ENCODE measurements around the gene GORASP2. TPM values are rescaled to one million over a fixed set of nuclear protein-coding genes. Genes with fewer than 3 reads are reported as not detected.
A peak's percentile ranks its signal among the peaks of the same experiment; 100 is the strongest.

The GORASP2 gene
- total RNA-seq, 2 experiments from 2014 or later: 87.3 to 95.7 TPM

DNA sequence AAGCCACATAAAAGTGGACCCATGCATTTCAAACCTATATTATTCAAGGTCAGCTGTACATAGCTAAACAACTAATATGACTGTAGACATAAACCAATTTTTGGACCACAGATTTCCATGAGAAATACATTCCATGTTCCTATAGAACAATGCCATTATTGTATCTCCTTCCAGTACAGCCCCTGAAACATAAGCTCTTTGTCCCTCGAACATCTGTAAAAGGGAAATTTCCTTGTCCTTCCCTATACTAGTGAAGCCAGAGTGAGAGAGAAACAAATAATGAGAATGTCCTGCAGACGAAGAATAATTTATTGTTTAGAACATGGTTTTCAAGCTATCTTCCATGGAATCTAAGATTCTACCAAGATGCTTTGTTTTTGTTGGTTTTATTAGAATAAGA is 75.3 kb downstream of the GORASP2 start:
- H3K36me3 Mint-ChIP-seq (ENCODE audit: low read depth): peaks cover 85% of the 10 kb centered on the region
- intact Hi-C loops (cut with DNase I, micrococcal nuclease): no loop called here
- TF ChIP-seq, protein P1, sequence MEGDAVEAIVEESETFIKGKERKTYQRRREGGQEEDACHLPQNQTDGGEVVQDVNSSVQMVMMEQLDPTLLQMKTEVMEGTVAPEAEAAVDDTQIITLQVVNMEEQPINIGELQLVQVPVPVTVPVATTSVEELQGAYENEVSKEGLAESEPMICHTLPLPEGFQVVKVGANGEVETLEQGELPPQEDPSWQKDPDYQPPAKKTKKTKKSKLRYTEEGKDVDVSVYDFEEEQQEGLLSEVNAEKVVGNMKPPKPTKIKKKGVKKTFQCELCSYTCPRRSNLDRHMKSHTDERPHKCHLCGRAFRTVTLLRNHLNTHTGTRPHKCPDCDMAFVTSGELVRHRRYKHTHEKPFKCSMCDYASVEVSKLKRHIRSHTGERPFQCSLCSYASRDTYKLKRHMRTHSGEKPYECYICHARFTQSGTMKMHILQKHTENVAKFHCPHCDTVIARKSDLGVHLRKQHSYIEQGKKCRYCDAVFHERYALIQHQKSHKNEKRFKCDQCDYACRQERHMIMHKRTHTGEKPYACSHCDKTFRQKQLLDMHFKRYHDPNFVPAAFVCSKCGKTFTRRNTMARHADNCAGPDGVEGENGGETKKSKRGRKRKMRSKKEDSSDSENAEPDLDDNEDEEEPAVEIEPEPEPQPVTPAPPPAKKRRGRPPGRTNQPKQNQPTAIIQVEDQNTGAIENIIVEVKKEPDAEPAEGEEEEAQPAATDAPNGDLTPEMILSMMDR (IDR thresholded peaks at IDR 0.05): no peak
- H3K27ac Mint-ChIP-seq: no peak overlapping the region
- ChIA-PET CTCF (no interaction called here), POLR2A (interaction anchor here (1.1 kb wide), 1 partner anchor 82 kb away, joined by 3 read pairs; no protein-coding TSS in a partner anchor)
- no peak overlapping the region for H3K4me3 Mint-ChIP-seq
- Histone ChIP-seq H3K4me1 (ENCODE audit: insufficient read depth, low read length) (no peaks in the 10 kb centered on the region), H3K9me3 (ENCODE audit: control insufficient read depth in 1 of 2, insufficient read depth in 1 of 2, low read length in 2 of 2) (no peaks in the 10 kb centered on the region), H3K4me3 (ENCODE audit: low read length) (no peak overlapping the region), H3K27ac (ENCODE audit: low read depth in 1 of 2, low read length in 2 of 2) (no peak overlapping the region), H3K27me3 (ENCODE audit: control insufficient read depth in 1 of 2, insufficient read depth in 2 of 2, low read length in 2 of 2) (no peaks in the 10 kb centered on the region), H3K36me3 (ENCODE audit: insufficient read depth, low read length) (peaks cover 50% of the 10 kb centered on the region)
- no peak for ATAC-seq (ENCODE audit: poor library complexity)
- no peaks in the 10 kb centered on the region for H3K9me3 Mint-ChIP-seq
- H3K27me3 Mint-ChIP-seq: no peaks in the 10 kb centered on the region
- peaks cover 7% of the 10 kb centered on the region for H3K4me1 Mint-ChIP-seq (ENCODE audit: low read depth)
- DNase-seq: no peak

DNA sequence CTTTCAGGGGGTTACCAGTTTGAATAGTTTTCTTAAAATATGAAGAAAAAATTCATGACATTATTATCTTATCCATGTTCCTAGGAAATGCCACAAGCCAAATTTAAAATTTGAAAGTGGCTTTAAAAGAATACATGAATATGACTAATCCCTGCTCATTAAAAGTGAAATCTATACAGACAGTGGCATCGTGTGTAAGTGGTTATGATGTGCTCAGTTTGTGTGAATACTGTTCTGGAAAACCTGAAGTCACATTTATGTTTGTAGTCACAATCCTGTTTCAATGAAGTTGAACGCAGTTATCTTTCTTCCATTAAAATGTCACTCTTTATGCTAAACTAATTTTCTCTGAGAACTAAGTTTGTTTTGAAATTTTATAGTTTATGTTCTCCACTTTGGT is 75.8 kb downstream of the GORASP2 start:
- Mint-ChIP-seq H3K4me3 (no peak overlapping the region), H3K27me3 (no peaks in the 10 kb centered on the region), H3K27ac (no peak overlapping the region), H3K9me3 (no peaks in the 10 kb centered on the region), H3K36me3 (ENCODE audit: low read depth) (peaks cover 88% of the 10 kb centered on the region), H3K4me1 (ENCODE audit: low read depth) (peaks cover 7% of the 10 kb centered on the region)
- DNase-seq: no peak
- intact Hi-C loops (cut with DNase I, micrococcal nuclease): no loop called here
- ChIA-PET POLR2A (no interaction called here), CTCF (no interaction called here)
- H3K27ac ChIP-seq (ENCODE audit: low read depth in 1 of 2, low read length in 2 of 2): no peak overlapping the region
- no peaks in the 10 kb centered on the region for H3K4me1 ChIP-seq (ENCODE audit: insufficient read depth, low read length)
- no peaks in the 10 kb centered on the region for H3K27me3 ChIP-seq (ENCODE audit: control insufficient read depth in 1 of 2, insufficient read depth in 2 of 2, low read length in 2 of 2)
- H3K36me3 ChIP-seq (ENCODE audit: insufficient read depth, low read length): peaks cover 54% of the 10 kb centered on the region
- H3K4me3 ChIP-seq (ENCODE audit: low read length): no peak overlapping the region
- H3K9me3 ChIP-seq (ENCODE audit: control insufficient read depth in 1 of 2, insufficient read depth in 1 of 2, low read length in 2 of 2): no peaks in the 10 kb centered on the region
- no peak for ATAC-seq (ENCODE audit: poor library complexity)
- TF ChIP-seq, protein P1 (IDR thresholded peaks at IDR 0.05): no peak

DNA sequence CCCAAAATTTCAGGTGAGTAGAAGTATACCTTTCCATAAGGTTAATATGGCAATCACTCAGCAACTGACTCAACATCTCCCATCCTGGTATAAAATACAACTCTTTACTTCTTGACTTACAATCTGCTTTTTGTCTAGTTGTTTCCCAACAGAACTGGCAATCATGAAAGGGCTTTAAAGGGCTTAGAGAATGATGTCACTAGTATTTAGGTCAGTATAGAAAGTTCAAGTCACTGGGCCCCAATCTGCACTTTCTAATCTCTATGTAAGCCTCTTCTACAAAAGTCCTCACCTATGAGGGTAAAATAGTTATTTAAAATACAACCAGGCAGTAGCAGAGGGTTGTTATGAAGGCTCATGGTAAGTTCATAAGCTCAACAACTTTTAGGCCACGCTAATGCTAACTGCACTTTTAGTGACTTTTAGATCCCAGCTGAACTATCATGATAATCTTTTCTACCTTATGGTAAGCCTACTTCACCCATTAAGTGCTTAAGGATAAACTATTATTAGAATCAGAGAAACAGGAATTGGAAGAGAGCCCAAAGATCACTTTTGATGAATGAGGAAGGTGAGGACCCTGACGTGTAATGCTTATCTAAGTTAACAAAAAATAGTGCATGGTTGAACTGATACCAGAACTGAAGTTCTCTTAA is 79.6 kb downstream of the GORASP2 start:
- no peaks in the 10 kb centered on the region for H3K27me3 Mint-ChIP-seq
- H3K4me1 ChIP-seq (ENCODE audit: insufficient read depth, low read length): no peaks in the 10 kb centered on the region
- H3K4me1 Mint-ChIP-seq (ENCODE audit: low read depth): peaks cover 11% of the 10 kb centered on the region
- no peak overlapping the region for H3K27ac ChIP-seq (ENCODE audit: low read depth in 1 of 2, low read length in 2 of 2)
- no peaks in the 10 kb centered on the region for H3K27me3 ChIP-seq (ENCODE audit: control insufficient read depth in 1 of 2, insufficient read depth in 2 of 2, low read length in 2 of 2)
- H3K36me3 Mint-ChIP-seq (ENCODE audit: low read depth): peaks cover 80% of the 10 kb centered on the region
- peak overlapping the region; percentile 54 for H3K27ac Mint-ChIP-seq
- POLR2A ChIA-PET: interaction anchor here (0.7 kb wide), 2 partner anchors 18 to 138 kb away, joined by 3 read pairs; no protein-coding TSS in a partner anchor
- H3K36me3 ChIP-seq (ENCODE audit: insufficient read depth, low read length): peaks cover 66% of the 10 kb centered on the region
- no peaks in the 10 kb centered on the region for H3K9me3 ChIP-seq (ENCODE audit: control insufficient read depth in 1 of 2, insufficient read depth in 1 of 2, low read length in 2 of 2)
- no peak overlapping the region for H3K4me3 Mint-ChIP-seq
- intact Hi-C loops (cut with DNase I, micrococcal nuclease): no loop called here
- TF ChIP-seq, protein P1 (IDR thresholded peaks at IDR 0.05): no peak
- no peaks in the 10 kb centered on the region for H3K9me3 Mint-ChIP-seq
- ATAC-seq (ENCODE audit: poor library complexity): no peak
- CTCF ChIA-PET: interaction anchor here (1.1 kb wide), 1 partner anchor 78 kb away, joined by 3 read pairs; no protein-coding TSS in a partner anchor
- H3K4me3 ChIP-seq (ENCODE audit: low read length): no peak overlapping the region
- no peak for DNase-seq

All from CD4-positive, alpha-beta T cell (primary cell).